Neural cell (in vitro differentiated cells): Measurements from ENCODE around the gene RBFOX2. TPM values are rescaled to one million over a fixed set of nuclear protein-coding genes. Genes with fewer than 3 reads are reported as not detected.

Experiments used
- H2AFZ ChIP-seq: fragments of 200-600, 300-800 bp; sonication (generic), shearing (Covaris generic); 2 replicates; pipeline ENCODE4 v1.6.0; 2014; ENCODE audit warnings: low read depth, mild to moderate bottlenecking, antibody characterized with exemption, low read length, moderate library complexity
- H3F3A ChIP-seq: fragments of 200-600 bp; shearing (Covaris generic); 2 replicates; pipeline ENCODE4 v1.6.1; 2016; ENCODE audit warnings: mild to moderate bottlenecking, moderate library complexity, mixed read lengths, antibody characterized with exemption, low read length; ENCODE audit not compliant: insufficient read depth, poor library complexity, severe bottlenecking
- H3K27ac ChIP-seq: fragments of 200-600, 300-800 bp; sonication (generic), shearing (Covaris generic); 2 replicates; pipeline ENCODE4 v1.5.1; 2014; ENCODE audit warnings: mild to moderate bottlenecking, low read length, moderate library complexity
- H3K27me3 ChIP-seq: fragments of 300-800, 200-600 bp; sonication (generic), shearing (Covaris generic); 2 replicates; pipeline ENCODE4 v1.6.0; 2014; ENCODE audit warnings: mild to moderate bottlenecking, low read depth, low read length, moderate library complexity; ENCODE audit not compliant: insufficient read depth
- H3K36me3 ChIP-seq: fragments of 300-800, 200-600 bp; sonication (generic), shearing (Covaris generic); 2 replicates; pipeline ENCODE4 v1.5.1; 2014; ENCODE audit warnings: mild to moderate bottlenecking, antibody characterized with exemption, low read length, moderate library complexity; ENCODE audit not compliant: insufficient read depth
- H3K4me2 ChIP-seq: fragments of 300-800, 200-600 bp; sonication (generic), shearing (Covaris generic); 2 replicates; pipeline ENCODE4 v1.6.0; 2014; ENCODE audit warnings: mild to moderate bottlenecking, low read length
- H3K4me3 ChIP-seq: fragments of 300-800, 200-600 bp; sonication (generic), shearing (Covaris generic); 2 replicates; pipeline ENCODE4 v1.5.1; 2014; ENCODE audit warnings: mild to moderate bottlenecking, low read length, moderate library complexity
- H3K79me2 ChIP-seq: fragments of 200-600 bp; shearing (Covaris generic); replicated peaks from 2 replicates; pipeline ENCODE4 v1.6.0; 2014; ENCODE audit warnings: mild to moderate bottlenecking, low read length, moderate library complexity; ENCODE audit not compliant: insufficient read depth
- H3K9ac ChIP-seq: fragments of 300-800, 200-600 bp; sonication (generic), shearing (Covaris generic); 2 replicates; pipeline ENCODE4 v1.6.1; 2016; ENCODE audit warnings: mild to moderate bottlenecking, low read length, mixed read lengths
- H3K9me2 ChIP-seq: fragments of 200-600 bp; shearing (Covaris generic); 2 replicates; pipeline ENCODE4 v1.6.1; 2016; ENCODE audit warnings: mild to moderate bottlenecking, low read length, mixed read lengths; ENCODE audit not compliant: insufficient read depth
- H3K9me3 ChIP-seq: fragments of 200-600, 300-800 bp; sonication (generic), shearing (Covaris generic); 2 replicates; pipeline ENCODE4 v1.6.1; 2016; ENCODE audit warnings: mild to moderate bottlenecking, mixed run types, low read length, moderate library complexity, mixed read lengths
- H4K20me1 ChIP-seq: fragments of 200-600 bp; shearing (Covaris generic); 2 replicates; pipeline ENCODE4 v1.6.1; 2016; ENCODE audit warnings: mild to moderate bottlenecking, mixed run types; ENCODE audit not compliant: insufficient read depth
- EP300 ChIP-seq: fragments of 450-650 bp; conservative IDR thresholded peaks from 2 replicates; pipeline ENCODE4 v1.6.1; 2014; ENCODE audit warnings: antibody characterized with exemption, mild to moderate bottlenecking, moderate library complexity; ENCODE audit not compliant: poor library complexity, severe bottlenecking
- EZH2 ChIP-seq: fragments of 200-600, 300-800 bp; shearing (Covaris generic), sonication (generic); IDR thresholded peaks from 2 replicates; pipeline ENCODE4 v1.6.1; 2014; ENCODE audit warnings: antibody characterized with exemption, low read length, borderline replicate concordance, mild to moderate bottlenecking; ENCODE audit not compliant: insufficient read depth, poor library complexity, severe bottlenecking
- MXI1 ChIP-seq: fragments of 450-650 bp; conservative IDR thresholded peaks from 2 replicates; pipeline ENCODE4 v1.6.1; 2014; ENCODE audit warnings: antibody characterized with exemption, mild to moderate bottlenecking; ENCODE audit not compliant: poor library complexity, severe bottlenecking
- POLR2AphosphoS5 ChIP-seq: IDR thresholded peaks from 2 replicates; pipeline ENCODE4 v1.6.1; 2012
- RAD21 ChIP-seq: fragments of 450-650 bp; conservative IDR thresholded peaks from 2 replicates; pipeline ENCODE4 v1.6.1; 2014; ENCODE audit warnings: antibody characterized with exemption, mild to moderate bottlenecking, moderate library complexity
- SMC3 ChIP-seq: fragments of 450-650 bp; conservative IDR thresholded peaks from 2 replicates; pipeline ENCODE4 v1.6.1; 2014; ENCODE audit warnings: antibody characterized with exemption, mild to moderate bottlenecking, moderate library complexity; ENCODE audit not compliant: poor library complexity
- TAF1 ChIP-seq: IDR thresholded peaks from 2 replicates; pipeline ENCODE4 v1.6.1; 2012; ENCODE audit warnings: low read depth
- polyA plus RNA-seq: library from polyadenylated mRNA; depleted of rRNA; stranded (reverse); fragments of >200 nt; gene quantifications from 2 replicates; pipeline ENCODE4 v1.2.3, GENCODE V29; 2014
- TF ChIP-seq, protein P1 (sequence below): fragments of 450-650 bp; IDR thresholded peaks from 2 replicates; pipeline ENCODE4 v1.5.1; 2014; ENCODE audit warnings: antibody characterized with exemption, mild to moderate bottlenecking, moderate library complexity; ENCODE audit not compliant: poor library complexity, severe bottlenecking
- TF ChIP-seq, protein P2 (sequence below): IDR thresholded peaks from 2 replicates; pipeline ENCODE4 v1.6.1; 2012; ENCODE audit warnings: borderline replicate concordance

The RBFOX2 gene
- polyA plus RNA-seq, 1 donor from 2014 or later, result 529 TPM

DNA sequence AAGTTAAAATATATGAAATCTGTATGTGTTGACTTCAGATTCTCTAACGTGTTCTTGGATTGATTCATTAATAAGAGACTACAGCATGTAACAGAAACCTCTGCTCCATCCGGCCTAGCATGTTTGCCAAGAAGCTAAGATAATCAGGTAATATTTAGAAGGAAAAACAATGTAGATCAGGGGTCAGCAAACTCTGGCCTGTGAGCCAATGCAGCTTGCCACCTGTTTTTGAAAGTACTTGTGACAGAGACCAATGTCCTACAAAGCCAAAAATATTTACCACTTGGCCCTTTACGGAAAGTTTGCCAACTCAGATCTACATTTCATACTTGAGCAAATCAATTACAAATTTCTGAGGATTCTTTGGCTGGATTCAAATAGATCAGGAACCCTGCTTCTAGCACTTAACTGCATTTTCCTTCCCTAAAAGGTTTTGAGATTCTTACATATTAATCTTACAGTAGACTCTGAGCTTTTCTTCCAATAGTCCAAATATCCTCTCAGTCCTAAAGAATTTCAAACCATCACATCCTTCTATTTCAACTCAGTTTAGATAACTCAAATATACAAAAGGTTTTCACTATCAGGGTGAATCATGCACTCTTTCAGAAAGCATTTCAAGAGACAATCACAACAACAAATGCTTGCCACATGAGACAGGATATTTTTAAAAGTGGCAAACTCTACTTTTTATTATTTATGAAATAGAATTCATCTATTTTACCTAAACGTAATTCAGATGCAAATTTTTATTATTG is 281.5 kb downstream of the RBFOX2 start:
- Histone ChIP-seq H3K4me3 (no peak overlapping the region), H3K27me3 (no peaks in the 10 kb centered on the region), H2AFZ (no peak overlapping the region), H3K9me3 (no peaks in the 10 kb centered on the region), H3F3A (no peaks in the 10 kb centered on the region), H3K4me2 (no peak overlapping the region), H4K20me1 (peaks cover 4% of the 10 kb centered on the region), H3K9me2 (no peaks in the 10 kb centered on the region), H3K79me2 (no peaks in the 10 kb centered on the region), H3K27ac (no peak overlapping the region), H3K36me3 (peaks cover 20% of the 10 kb centered on the region), H3K9ac (no peak overlapping the region)
- no peak for TF ChIP-seq EZH2
- no peak for TF ChIP-seq EP300
- TF ChIP-seq, protein P1, sequence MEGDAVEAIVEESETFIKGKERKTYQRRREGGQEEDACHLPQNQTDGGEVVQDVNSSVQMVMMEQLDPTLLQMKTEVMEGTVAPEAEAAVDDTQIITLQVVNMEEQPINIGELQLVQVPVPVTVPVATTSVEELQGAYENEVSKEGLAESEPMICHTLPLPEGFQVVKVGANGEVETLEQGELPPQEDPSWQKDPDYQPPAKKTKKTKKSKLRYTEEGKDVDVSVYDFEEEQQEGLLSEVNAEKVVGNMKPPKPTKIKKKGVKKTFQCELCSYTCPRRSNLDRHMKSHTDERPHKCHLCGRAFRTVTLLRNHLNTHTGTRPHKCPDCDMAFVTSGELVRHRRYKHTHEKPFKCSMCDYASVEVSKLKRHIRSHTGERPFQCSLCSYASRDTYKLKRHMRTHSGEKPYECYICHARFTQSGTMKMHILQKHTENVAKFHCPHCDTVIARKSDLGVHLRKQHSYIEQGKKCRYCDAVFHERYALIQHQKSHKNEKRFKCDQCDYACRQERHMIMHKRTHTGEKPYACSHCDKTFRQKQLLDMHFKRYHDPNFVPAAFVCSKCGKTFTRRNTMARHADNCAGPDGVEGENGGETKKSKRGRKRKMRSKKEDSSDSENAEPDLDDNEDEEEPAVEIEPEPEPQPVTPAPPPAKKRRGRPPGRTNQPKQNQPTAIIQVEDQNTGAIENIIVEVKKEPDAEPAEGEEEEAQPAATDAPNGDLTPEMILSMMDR, result no peak
- TF ChIP-seq, protein P2, sequence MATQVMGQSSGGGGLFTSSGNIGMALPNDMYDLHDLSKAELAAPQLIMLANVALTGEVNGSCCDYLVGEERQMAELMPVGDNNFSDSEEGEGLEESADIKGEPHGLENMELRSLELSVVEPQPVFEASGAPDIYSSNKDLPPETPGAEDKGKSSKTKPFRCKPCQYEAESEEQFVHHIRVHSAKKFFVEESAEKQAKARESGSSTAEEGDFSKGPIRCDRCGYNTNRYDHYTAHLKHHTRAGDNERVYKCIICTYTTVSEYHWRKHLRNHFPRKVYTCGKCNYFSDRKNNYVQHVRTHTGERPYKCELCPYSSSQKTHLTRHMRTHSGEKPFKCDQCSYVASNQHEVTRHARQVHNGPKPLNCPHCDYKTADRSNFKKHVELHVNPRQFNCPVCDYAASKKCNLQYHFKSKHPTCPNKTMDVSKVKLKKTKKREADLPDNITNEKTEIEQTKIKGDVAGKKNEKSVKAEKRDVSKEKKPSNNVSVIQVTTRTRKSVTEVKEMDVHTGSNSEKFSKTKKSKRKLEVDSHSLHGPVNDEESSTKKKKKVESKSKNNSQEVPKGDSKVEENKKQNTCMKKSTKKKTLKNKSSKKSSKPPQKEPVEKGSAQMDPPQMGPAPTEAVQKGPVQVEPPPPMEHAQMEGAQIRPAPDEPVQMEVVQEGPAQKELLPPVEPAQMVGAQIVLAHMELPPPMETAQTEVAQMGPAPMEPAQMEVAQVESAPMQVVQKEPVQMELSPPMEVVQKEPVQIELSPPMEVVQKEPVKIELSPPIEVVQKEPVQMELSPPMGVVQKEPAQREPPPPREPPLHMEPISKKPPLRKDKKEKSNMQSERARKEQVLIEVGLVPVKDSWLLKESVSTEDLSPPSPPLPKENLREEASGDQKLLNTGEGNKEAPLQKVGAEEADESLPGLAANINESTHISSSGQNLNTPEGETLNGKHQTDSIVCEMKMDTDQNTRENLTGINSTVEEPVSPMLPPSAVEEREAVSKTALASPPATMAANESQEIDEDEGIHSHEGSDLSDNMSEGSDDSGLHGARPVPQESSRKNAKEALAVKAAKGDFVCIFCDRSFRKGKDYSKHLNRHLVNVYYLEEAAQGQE, result no peak
- TF ChIP-seq SMC3, result no peak
- TF ChIP-seq POLR2AphosphoS5, result no peak
- no peak for TF ChIP-seq MXI1
- TF ChIP-seq RAD21, result no peak
- TF ChIP-seq TAF1, result no peak

DNA sequence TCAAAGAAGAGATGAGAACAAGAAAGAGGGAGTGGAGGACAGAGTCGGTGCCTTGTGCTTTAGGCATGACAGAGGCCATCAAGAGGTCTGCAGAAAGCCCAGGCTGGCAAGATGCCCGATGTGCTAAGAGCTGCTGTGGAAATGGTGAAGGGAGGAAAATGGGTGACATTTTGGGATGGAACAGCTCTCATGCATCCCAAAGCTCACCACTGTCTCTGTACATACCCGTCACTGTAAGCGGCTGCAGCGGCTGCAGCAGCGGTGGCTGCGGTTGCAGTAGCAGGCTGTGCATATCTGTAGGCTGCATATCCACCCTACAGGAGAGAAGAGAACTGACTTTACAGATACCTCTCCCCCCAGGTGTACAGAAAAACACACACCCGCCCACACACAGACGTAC is 282.4 kb downstream of the RBFOX2 start:
- H3K9me3 ChIP-seq, result no peaks in the 10 kb centered on the region
- TF ChIP-seq RAD21 (no peak), POLR2AphosphoS5 (no peak), MXI1 (no peak), EZH2 (no peak), SMC3 (no peak), TAF1 (no peak), EP300 (no peak)
- TF ChIP-seq, protein P2, result no peak
- TF ChIP-seq, protein P1, result no peak
- H3K36me3 ChIP-seq, result peaks cover 24% of the 10 kb centered on the region
- H3F3A ChIP-seq, result no peaks in the 10 kb centered on the region
- no peaks in the 10 kb centered on the region for H3K79me2 ChIP-seq
- H3K4me3 ChIP-seq, result no peak overlapping the region
- no peak overlapping the region for H3K9ac ChIP-seq
- H2AFZ ChIP-seq, result no peak overlapping the region
- H3K27me3 ChIP-seq, result no peaks in the 10 kb centered on the region
- no peaks in the 10 kb centered on the region for H4K20me1 ChIP-seq
- H3K9me2 ChIP-seq, result no peaks in the 10 kb centered on the region
- no peak overlapping the region for H3K4me2 ChIP-seq
- no peak overlapping the region for H3K27ac ChIP-seq
